ENCODE measurements around the gene ERC2. TPM values are rescaled to one million over a fixed set of nuclear protein-coding genes. Genes with fewer than 3 reads are reported as not detected.

ERC2 gene
- total and polyA plus RNA-seq, 2 of the 13 experiments (the other 11 are each of a cell fraction or from before 2014, with no cell fraction given): 0.16 to 0.22 TPM

GRCh38 chr3:55647063-55647462 lies 821.2 kb downstream of the ERC2 start:
- H4K20me1 ChIP-seq (ENCODE audit: insufficient read depth, low read length): no peaks in the 10 kb centered on the region
- no peak for DNase-seq (ENCODE audit: low spot score)
- H3K9ac ChIP-seq (ENCODE audit: insufficient read depth, low read depth, low read length): no peak overlapping the region
- no peaks in the 10 kb centered on the region for H3K36me3 ChIP-seq (replicated peaks in 1 of 2; ENCODE audit: control insufficient read depth in 1 of 2, insufficient read depth in 2 of 2, low read length in 2 of 2)
- no peak for FAIRE-seq
- no peak for ATAC-seq
- POLR2A ChIA-PET: no interaction called here
- no peak overlapping the region for H3K4me2 ChIP-seq (ENCODE audit: low read depth, low read length)
- H3K4me3 ChIP-seq (replicated peaks in 1 of 3; ENCODE audit: insufficient read depth in 1 of 3, low read depth in 2 of 3, low read length in 3 of 3): no peak overlapping the region
- no peaks in the 10 kb centered on the region for H3K4me1 ChIP-seq (ENCODE audit: insufficient read depth, low read length)
- intact Hi-C loops (cut with micrococcal nuclease; ENCODE audit: unreplicated experiment): no loop called here
- no peaks in the 10 kb centered on the region for H3K9me3 ChIP-seq (ENCODE audit: low read length)
- in situ Hi-C loops (cut with HindIII; ENCODE audit: extremely low pct_ligation_motif_present, low pct_unique_long_range_greater_than_20kb): no loop called here
- H3K79me2 ChIP-seq (ENCODE audit: insufficient read depth, low read length): no peaks in the 10 kb centered on the region
- no TSS peak for BruUV-seq (replicated peaks)
- TF ChIP-seq HINFP (CRISPR knock-in tag; IDR thresholded peaks at IDR 0.05; ENCODE audit: low read depth) (no peak), U2AF1 (optimal IDR thresholded peaks at IDR 0.05; ENCODE audit: low read depth, low read length) (no peak), ZNF749 (CRISPR knock-in tag; IDR thresholded peaks at IDR 0.05; ENCODE audit: borderline replicate concordance) (no peak), HNF4G (IDR thresholded peaks at IDR 0.05; ENCODE audit: borderline replicate concordance, low read depth, low read length) (no peak), HNF4G (CRISPR knock-in tag; IDR thresholded peaks at IDR 0.05; ENCODE audit: borderline replicate concordance, low read depth) (no peak), ZNF367 (CRISPR knock-in tag; IDR thresholded peaks at IDR 0.05; ENCODE audit: borderline replicate concordance) (no peak), ZNF770 (CRISPR knock-in tag; IDR thresholded peaks at IDR 0.05) (no peak), JARID2 (CRISPR knock-in tag; IDR thresholded peaks at IDR 0.05; ENCODE audit: insufficient replicate concordance) (no peak), ZFAT (CRISPR knock-in tag; conservative IDR thresholded peaks at IDR 0.05) (no peak), ZNF124 (CRISPR knock-in tag; IDR thresholded peaks at IDR 0.05) (no peak), ZNF451 (CRISPR knock-in tag; IDR thresholded peaks at IDR 0.05) (no peak), SALL2 (CRISPR knock-in tag; IDR thresholded peaks at IDR 0.05) (no peak), ZFY (CRISPR knock-in tag; IDR thresholded peaks at IDR 0.05) (no peak), ZNF335 (CRISPR knock-in tag; IDR thresholded peaks at IDR 0.05) (no peak), GLMP (CRISPR knock-in tag; IDR thresholded peaks at IDR 0.05; ENCODE audit: borderline replicate concordance) (no peak), CREM (IDR thresholded peaks at IDR 0.05) (no peak), CREM (CRISPR knock-in tag; IDR thresholded peaks at IDR 0.05) (no peak), GABPB1 (CRISPR knock-in tag; IDR thresholded peaks at IDR 0.05) (no peak)
- TF ChIP-seq, protein P1, sequence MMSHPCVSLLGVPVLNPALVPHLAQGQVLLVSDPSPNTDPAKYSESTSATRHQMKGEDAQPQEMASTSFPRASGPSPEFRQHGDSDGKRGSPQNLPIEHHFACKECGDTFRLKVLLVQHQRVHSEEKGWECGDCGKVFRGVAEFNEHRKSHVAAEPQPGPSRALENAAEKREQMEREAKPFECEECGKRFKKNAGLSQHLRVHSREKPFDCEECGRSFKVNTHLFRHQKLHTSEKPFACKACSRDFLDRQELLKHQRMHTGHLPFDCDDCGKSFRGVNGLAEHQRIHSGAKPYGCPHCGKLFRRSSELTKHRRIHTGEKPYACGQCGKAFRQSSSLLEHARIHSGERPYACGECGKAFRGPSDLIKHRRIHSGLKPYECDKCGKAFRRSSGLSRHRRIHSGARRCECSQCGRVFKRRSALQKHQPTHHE (CRISPR knock-in tag; IDR thresholded peaks at IDR 0.05; ENCODE audit: borderline replicate concordance): no peak
- no peak overlapping the region for H3K27ac ChIP-seq (ENCODE audit: extremely low read length, insufficient read depth, low read length)
- 17% methylated on average over 10 of the region's 10 CpGs for WGBS (ENCODE audit: low lambda C conversion rate)
- H2AFZ ChIP-seq (ENCODE audit: low read length): no peak overlapping the region
- H3K27me3 ChIP-seq (ENCODE audit: control insufficient read depth in 1 of 2, insufficient read depth in 2 of 2, low read length in 2 of 2): peaks cover 0 to 6% of the 10 kb centered on the region in 2 experiments; a peak in 2 of 5 replicates
- CTCF ChIA-PET (ENCODE audit: low intra/inter-chr PET ratio, low total read pairs): no interaction called here
